Fibroblast of lung (primary cell): Measurements from ENCODE around the gene LRRC8E. TPM values are rescaled to one million over a fixed set of nuclear protein-coding genes. Genes with fewer than 3 reads are reported as not detected.

Experiments
- DNase-seq, 2 donors: peaks; one replicate each; pipeline versions ENCODE4 v3.0.0 to v3.0.0-alpha.2; 2010; ENCODE audit warnings: low read depth in 2 of 2
- H2AFZ ChIP-seq: 2 replicates; pipeline ENCODE4 v1.5.1; 2012; ENCODE audit warnings: low read length, control low read depth, inconsistent platforms
- H3K27ac ChIP-seq: 2 replicates; pipeline ENCODE4 v1.5.1; 2011; ENCODE audit warnings: low read length, control low read depth; ENCODE audit not compliant: insufficient read depth
- H3K27me3 ChIP-seq: 2 replicates; pipeline ENCODE4 v1.5.1; 2011; ENCODE audit warnings: mild to moderate bottlenecking, low read length; ENCODE audit not compliant: control insufficient read depth, insufficient read depth
- H3K36me3 ChIP-seq: 2 replicates; pipeline ENCODE4 v1.5.1; 2011; ENCODE audit warnings: low read length; ENCODE audit not compliant: control insufficient read depth, insufficient read depth
- H3K4me1 ChIP-seq: 2 replicates; pipeline ENCODE4 v1.5.1; 2011; ENCODE audit warnings: low read length; ENCODE audit not compliant: control insufficient read depth, insufficient read depth; ENCODE audit errors: extremely low read depth
- H3K4me2 ChIP-seq: 2 replicates; pipeline ENCODE4 v1.5.1; 2011; ENCODE audit warnings: low read length, control low read depth; ENCODE audit not compliant: insufficient read depth; ENCODE audit errors: extremely low read depth
- H3K4me3 ChIP-seq, 4 experiments: fragments of 200-600 bp in 1 of 4; sonication (generic) in 1 of 4; replicated peaks in 1 of 4; 2 replicates each; pipeline ENCODE4 v1.5.1; 2011 to 2016; ENCODE audit warnings: low read length in 4 of 4, low read depth in 3 of 4, mild to moderate bottlenecking in 3 of 4, control low read depth in 2 of 4, inconsistent platforms in 1 of 4, mixed read lengths in 1 of 4; ENCODE audit not compliant: insufficient read depth in 1 of 4; ENCODE audit errors: control extremely low read depth in 1 of 4
- H3K79me2 ChIP-seq: 2 replicates; pipeline ENCODE4 v1.5.1; 2012; ENCODE audit warnings: mild to moderate bottlenecking, low read length, inconsistent platforms; ENCODE audit not compliant: control insufficient read depth, insufficient read depth
- H3K9ac ChIP-seq: 2 replicates; pipeline ENCODE4 v1.5.1; 2011; ENCODE audit warnings: mild to moderate bottlenecking, low read length, control low read depth; ENCODE audit not compliant: insufficient read depth
- H3K9me3 ChIP-seq: 2 replicates; pipeline ENCODE4 v1.5.1; 2012; ENCODE audit warnings: low read depth, low read length; ENCODE audit not compliant: control insufficient read depth, insufficient read depth
- H4K20me1 ChIP-seq: 2 replicates; pipeline ENCODE4 v1.5.1; 2011; ENCODE audit warnings: low read length; ENCODE audit not compliant: control insufficient read depth, insufficient read depth; ENCODE audit errors: extremely low read depth
- EZH2 ChIP-seq: IDR thresholded peaks from 2 replicates; pipeline ENCODE4 v1.5.1; 2012; ENCODE audit warnings: low read length, control low read depth, mild to moderate bottlenecking; ENCODE audit errors: missing control alignments
- polyA plus RNA-seq, 2 donors: library from polyadenylated mRNA; depleted of rRNA in 1 of 2; stranded (reverse) in 1 of 2; unstranded in 1 of 2; fragments of >200 nt; gene quantifications; 2 replicates each; pipeline ENCODE4 v1.2.1, GENCODE V29; 2011 to 2012; ENCODE audit warnings: missing spikeins in 1 of 2
- total RNA-seq: library from RNA; depleted of rRNA; stranded (reverse); fragments of >200 nt; gene quantifications from 2 replicates; pipeline ENCODE4 v1.2.1, GENCODE V29; 2014
- TF ChIP-seq, protein P1 (sequence below), 2 donors: IDR thresholded peaks in 1 of 2; conservative IDR thresholded peaks in 1 of 2; 1 replicate in 1 of 2; 2 replicates in 1 of 2; pipeline ENCODE4 v1.5.1; 2011 to 2012; ENCODE audit warnings: low read length in 2 of 2, control low read depth in 1 of 2, inconsistent platforms in 1 of 2, low read depth in 1 of 2, mild to moderate bottlenecking in 1 of 2

The LRRC8E gene
- total and polyA plus RNA-seq, 2 donors (not counting 1 experiment from before 2014, with no cell fraction given), result 3.0 to 3.7 TPM

DNA sequence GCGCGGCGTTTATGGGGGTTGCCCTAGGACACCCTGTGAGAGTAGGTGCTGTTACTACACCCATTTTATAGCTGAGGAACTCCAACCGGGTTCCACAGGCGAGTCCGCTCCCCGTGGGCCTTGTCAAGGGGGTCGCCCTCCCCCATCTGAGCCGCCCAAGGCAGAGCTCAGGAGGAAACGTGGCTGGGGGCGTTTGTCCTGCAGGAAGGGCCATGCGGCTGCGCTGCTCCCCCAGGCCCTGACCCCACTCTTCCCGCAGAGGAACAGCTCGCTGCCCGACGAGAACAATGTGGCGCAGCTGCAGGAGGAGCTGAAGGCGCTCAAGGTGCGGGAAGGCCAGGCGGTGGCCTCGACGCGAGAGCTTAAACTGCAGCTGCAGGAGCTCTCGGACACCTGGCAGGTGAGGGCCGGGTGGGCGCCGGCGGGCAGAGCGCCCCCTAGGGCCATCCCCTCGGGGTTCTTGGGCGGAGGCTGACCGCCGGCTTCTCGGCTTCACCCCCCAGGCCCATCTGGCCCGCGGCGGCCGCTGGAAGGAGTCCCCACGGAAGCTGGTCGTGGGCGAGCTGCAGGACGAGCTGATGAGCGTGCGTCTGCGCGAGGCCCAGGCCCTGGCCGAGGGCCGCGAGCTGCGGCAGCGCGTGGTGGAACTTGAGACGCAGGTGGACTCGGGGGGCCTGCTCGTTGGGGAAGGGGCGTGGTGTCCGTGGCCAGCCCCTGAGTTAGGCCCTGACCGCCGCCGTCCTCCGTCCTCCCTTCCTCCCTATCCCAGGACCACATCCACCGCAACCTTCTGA, 26.5 kb upstream of the LRRC8E start:
- H3K4me2 ChIP-seq, result no peak overlapping the region
- TF ChIP-seq, protein P1, sequence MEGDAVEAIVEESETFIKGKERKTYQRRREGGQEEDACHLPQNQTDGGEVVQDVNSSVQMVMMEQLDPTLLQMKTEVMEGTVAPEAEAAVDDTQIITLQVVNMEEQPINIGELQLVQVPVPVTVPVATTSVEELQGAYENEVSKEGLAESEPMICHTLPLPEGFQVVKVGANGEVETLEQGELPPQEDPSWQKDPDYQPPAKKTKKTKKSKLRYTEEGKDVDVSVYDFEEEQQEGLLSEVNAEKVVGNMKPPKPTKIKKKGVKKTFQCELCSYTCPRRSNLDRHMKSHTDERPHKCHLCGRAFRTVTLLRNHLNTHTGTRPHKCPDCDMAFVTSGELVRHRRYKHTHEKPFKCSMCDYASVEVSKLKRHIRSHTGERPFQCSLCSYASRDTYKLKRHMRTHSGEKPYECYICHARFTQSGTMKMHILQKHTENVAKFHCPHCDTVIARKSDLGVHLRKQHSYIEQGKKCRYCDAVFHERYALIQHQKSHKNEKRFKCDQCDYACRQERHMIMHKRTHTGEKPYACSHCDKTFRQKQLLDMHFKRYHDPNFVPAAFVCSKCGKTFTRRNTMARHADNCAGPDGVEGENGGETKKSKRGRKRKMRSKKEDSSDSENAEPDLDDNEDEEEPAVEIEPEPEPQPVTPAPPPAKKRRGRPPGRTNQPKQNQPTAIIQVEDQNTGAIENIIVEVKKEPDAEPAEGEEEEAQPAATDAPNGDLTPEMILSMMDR (conservative IDR thresholded peaks at IDR 0.05 in 1 of 2, IDR thresholded peaks at IDR 0.05 in 1 of 2; ENCODE audit: low read depth in 1 of 2, low read length in 2 of 2), result no peak
- no peak for TF ChIP-seq EZH2
- H3K4me1 ChIP-seq, result no peaks in the 10 kb centered on the region
- no peak for DNase-seq
- no peaks in the 10 kb centered on the region for H3K36me3 ChIP-seq
- H3K79me2 ChIP-seq, result no peaks in the 10 kb centered on the region
- no peak overlapping the region for H3K9ac ChIP-seq
- H3K4me3 ChIP-seq, result no peak overlapping the region
- no peaks in the 10 kb centered on the region for H3K27me3 ChIP-seq
- H3K27ac ChIP-seq, result no peak overlapping the region
- no peaks in the 10 kb centered on the region for H4K20me1 ChIP-seq
- H3K9me3 ChIP-seq, result no peaks in the 10 kb centered on the region
- no peak overlapping the region for H2AFZ ChIP-seq

DNA sequence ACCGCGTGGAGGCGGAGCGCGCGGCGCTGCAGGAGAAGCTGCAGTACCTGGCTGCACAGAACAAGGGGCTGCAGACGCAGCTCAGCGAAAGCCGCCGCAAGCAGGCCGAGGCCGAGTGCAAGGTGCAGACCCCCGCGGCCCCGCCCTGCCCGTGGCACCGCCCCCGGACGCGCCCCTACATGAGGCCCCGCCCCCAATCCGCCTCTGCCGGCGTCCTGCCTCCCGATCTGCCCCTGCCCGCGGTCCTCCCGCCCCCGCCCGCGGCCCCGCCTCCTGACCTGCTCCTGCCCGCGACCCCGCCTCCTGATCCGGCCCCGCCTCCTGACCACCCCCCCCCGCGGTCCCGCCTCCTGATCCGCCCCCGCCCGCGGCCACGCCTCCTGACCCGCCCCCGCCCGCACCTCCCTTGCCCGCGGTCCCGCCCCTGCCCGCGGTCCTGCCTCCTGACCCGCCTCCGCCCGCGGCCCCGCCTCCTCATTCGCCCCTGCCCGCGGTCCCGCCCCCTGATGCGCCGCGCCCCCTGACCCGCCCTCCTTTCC, 25.8 kb upstream of the LRRC8E start:
- TF ChIP-seq EZH2, result no peak
- TF ChIP-seq, protein P1 (conservative IDR thresholded peaks at IDR 0.05 in 1 of 2, IDR thresholded peaks at IDR 0.05 in 1 of 2; ENCODE audit: low read depth in 1 of 2, low read length in 2 of 2), result no peak
- Histone ChIP-seq H3K4me2 (no peak overlapping the region), H3K4me3 (no peak overlapping the region), H3K9ac (no peak overlapping the region), H3K79me2 (no peaks in the 10 kb centered on the region), H3K27ac (no peak overlapping the region), H3K27me3 (no peaks in the 10 kb centered on the region), H3K4me1 (no peaks in the 10 kb centered on the region), H4K20me1 (no peaks in the 10 kb centered on the region), H2AFZ (no peak overlapping the region), H3K36me3 (no peaks in the 10 kb centered on the region), H3K9me3 (no peaks in the 10 kb centered on the region)
- DNase-seq, result peak; percentile 42 to 52

DNA sequence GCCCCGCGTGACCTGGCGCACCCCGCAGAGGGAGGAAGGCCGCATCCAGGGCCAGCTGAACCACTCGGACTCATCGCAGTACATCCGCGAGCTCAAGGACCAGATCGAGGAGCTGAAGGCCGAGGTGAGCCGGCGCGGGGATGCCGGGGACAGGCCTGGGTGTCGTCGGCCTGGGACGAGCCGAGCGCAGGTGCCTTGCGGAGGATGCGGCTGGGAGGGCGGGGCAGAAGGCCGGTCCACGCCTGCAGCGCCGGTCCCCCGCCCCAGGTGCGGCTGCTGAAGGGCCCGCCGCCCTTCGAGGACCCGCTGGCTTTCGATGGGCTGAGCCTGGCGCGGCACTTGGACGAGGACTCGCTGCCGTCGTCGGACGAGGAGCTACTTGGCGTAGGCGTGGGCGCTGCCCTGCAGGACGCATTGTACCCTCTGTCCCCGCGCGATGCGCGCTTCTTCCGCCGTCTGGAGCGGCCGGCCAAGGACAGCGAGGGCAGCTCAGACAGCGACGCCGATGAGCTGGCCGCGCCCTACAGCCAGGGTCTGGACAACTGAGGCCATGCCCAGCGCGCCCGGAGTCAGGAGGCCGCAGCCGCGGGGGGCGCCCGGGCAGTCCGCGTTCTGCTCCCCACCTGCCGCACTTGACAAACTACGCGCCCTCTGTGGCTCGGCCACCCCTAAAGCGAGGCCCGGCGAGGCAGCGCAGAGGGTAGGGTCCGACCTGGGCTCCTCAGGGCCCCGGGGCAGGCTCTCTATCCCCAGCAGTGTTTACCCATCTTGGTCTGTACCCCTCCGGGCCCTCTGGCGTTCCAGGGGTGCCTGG, 24.9 kb upstream of the LRRC8E start:
- Histone ChIP-seq H4K20me1 (no peaks in the 10 kb centered on the region), H3K36me3 (no peaks in the 10 kb centered on the region), H3K4me1 (no peaks in the 10 kb centered on the region), H3K27ac (no peak overlapping the region), H3K9ac (no peak overlapping the region), H3K79me2 (no peaks in the 10 kb centered on the region), H3K9me3 (no peaks in the 10 kb centered on the region), H3K4me2 (no peak overlapping the region), H2AFZ (no peak overlapping the region), H3K27me3 (no peaks in the 10 kb centered on the region), H3K4me3 (no peak overlapping the region)
- no peak for DNase-seq
- no peak for TF ChIP-seq EZH2
- TF ChIP-seq, protein P1 (conservative IDR thresholded peaks at IDR 0.05 in 1 of 2, IDR thresholded peaks at IDR 0.05 in 1 of 2; ENCODE audit: low read depth in 1 of 2, low read length in 2 of 2), result no peak
